Mesenchymal stem cell (in vitro differentiated cells and primary cell): ENCODE results near the gene MAPK8.

ENCODE experiments used
- DNase-seq: peaks from one replicate; pipeline ENCODE4 v3.0.0-alpha.2; 2013
- H2AFZ ChIP-seq: one replicate; pipeline ENCODE4 v1.6.1; 2013; ENCODE audit warnings: low read depth, mild to moderate bottlenecking, control low read depth, inconsistent platforms, low read length, moderate library complexity
- H2AK5ac ChIP-seq: 2 replicates; pipeline ENCODE4 v1.6.1; 2013; ENCODE audit warnings: low read length, moderate library complexity, mild to moderate bottlenecking, inconsistent platforms; ENCODE audit not compliant: severe bottlenecking
- H2BK120ac ChIP-seq: one replicate; pipeline ENCODE4 v1.6.1; 2013; ENCODE audit warnings: low read depth, mild to moderate bottlenecking, inconsistent platforms, low read length, moderate library complexity
- H2BK12ac ChIP-seq, 2 experiments: one replicate each; pipeline ENCODE4 v1.6.1; 2013; ENCODE audit warnings: inconsistent platforms in 2 of 2, low read length in 2 of 2, mild to moderate bottlenecking in 2 of 2, moderate library complexity in 2 of 2, control low read depth in 1 of 2
- H2BK15ac ChIP-seq: one replicate; pipeline ENCODE4 v1.6.1; 2013; ENCODE audit warnings: mild to moderate bottlenecking, low read depth, inconsistent platforms; ENCODE audit not compliant: poor library complexity, severe bottlenecking
- H2BK5ac ChIP-seq: 2 replicates; pipeline ENCODE4 v1.6.1; 2013; ENCODE audit warnings: low read depth, mild to moderate bottlenecking, low read length, control low read depth, inconsistent platforms; ENCODE audit not compliant: poor library complexity, severe bottlenecking
- H3K14ac ChIP-seq, 2 experiments: one replicate each; pipeline ENCODE4 v1.6.1; 2013; ENCODE audit warnings: inconsistent platforms in 2 of 2, low read length in 2 of 2, control low read depth in 1 of 2, mild to moderate bottlenecking in 1 of 2, moderate library complexity in 1 of 2
- H3K18ac ChIP-seq, 2 experiments: one replicate each; pipeline ENCODE4 v1.6.1; 2013; ENCODE audit warnings: inconsistent platforms in 2 of 2, low read length in 2 of 2, control low read depth in 1 of 2, low read depth in 1 of 2, mild to moderate bottlenecking in 1 of 2
- H3K23ac ChIP-seq, 2 experiments: one replicate each; pipeline ENCODE4 v1.6.1; 2013; ENCODE audit warnings: inconsistent platforms in 2 of 2, low read length in 2 of 2, mild to moderate bottlenecking in 2 of 2, moderate library complexity in 2 of 2, control low read depth in 1 of 2
- H3K27ac ChIP-seq: 2 replicates; pipeline ENCODE4 v1.5.1; 2013; ENCODE audit warnings: mild to moderate bottlenecking, moderate library complexity, low read length, control low read depth, inconsistent platforms; ENCODE audit not compliant: poor library complexity, severe bottlenecking
- H3K27me3 ChIP-seq, 2 experiments: 2 replicates each; pipeline versions ENCODE4 v1.6.1 to v1.7.0; 2013; ENCODE audit warnings: low read length in 2 of 2, mild to moderate bottlenecking in 2 of 2, moderate library complexity in 2 of 2, control low read depth in 1 of 2, inconsistent platforms in 1 of 2; ENCODE audit not compliant: control insufficient read depth in 1 of 2, insufficient read depth in 1 of 2
- H3K36me3 ChIP-seq, 2 experiments: 2 replicates each; pipeline versions ENCODE4 v1.6.1 to v1.7.0; 2013; ENCODE audit warnings: low read length in 2 of 2, control low read depth in 1 of 2, inconsistent platforms in 1 of 2, low read depth in 1 of 2, mild to moderate bottlenecking in 1 of 2; ENCODE audit not compliant: insufficient read depth in 2 of 2, control insufficient read depth in 1 of 2
- H3K4ac ChIP-seq, 2 experiments: one replicate each; pipeline ENCODE4 v1.6.1; 2013; ENCODE audit warnings: inconsistent platforms in 2 of 2, low read length in 2 of 2, mild to moderate bottlenecking in 2 of 2, moderate library complexity in 2 of 2, control low read depth in 1 of 2, low read depth in 1 of 2
- H3K4me1 ChIP-seq: 2 replicates; pipeline ENCODE4 v1.6.1; 2013; ENCODE audit warnings: low read depth, low read length, control low read depth; ENCODE audit not compliant: control insufficient read depth, insufficient read depth
- H3K4me2 ChIP-seq: 2 replicates; pipeline ENCODE4 v1.6.1; 2013; ENCODE audit warnings: low read length, mild to moderate bottlenecking, inconsistent platforms; ENCODE audit not compliant: poor library complexity, severe bottlenecking
- H3K4me3 ChIP-seq, 2 experiments: 2 replicates each; pipeline versions ENCODE4 v1.5.1 to v1.7.0; 2013; ENCODE audit warnings: low read length in 2 of 2, mild to moderate bottlenecking in 2 of 2, control low read depth in 1 of 2, low read depth in 1 of 2; ENCODE audit not compliant: insufficient read depth in 1 of 2
- H3K79me1 ChIP-seq: replicated peaks from 2 replicates; pipeline ENCODE4 v1.6.1; 2013; ENCODE audit warnings: mild to moderate bottlenecking, control low read depth, low read length, inconsistent platforms; ENCODE audit not compliant: poor library complexity, severe bottlenecking
- H3K9ac ChIP-seq: 2 replicates; pipeline ENCODE4 v1.7.0; 2013; ENCODE audit warnings: mild to moderate bottlenecking, low read length, moderate library complexity
- H3K9me3 ChIP-seq: 2 replicates; pipeline ENCODE4 v1.7.0; 2013; ENCODE audit warnings: mild to moderate bottlenecking, low read length; ENCODE audit not compliant: control insufficient read depth
- H4K8ac ChIP-seq: one replicate; pipeline ENCODE4 v1.6.1; 2013; ENCODE audit warnings: inconsistent platforms, mild to moderate bottlenecking, low read length, moderate library complexity
- H4K91ac ChIP-seq: one replicate; pipeline ENCODE4 v1.6.1; 2013; ENCODE audit warnings: mild to moderate bottlenecking, low read length, inconsistent platforms
- WGBS: methylation state at CpG from one replicate; pipeline ENCODE4 v1.1.7; 2013; ENCODE audit warnings: mixed read lengths; 5-methylcytosine and 5-hydroxymethylcytosine counted together

Gene MAPK8

GRCh38 chr10:48459270-48460150, 153.0 kb downstream of the MAPK8 start:
- Histone ChIP-seq H3K4me1 (peaks cover 26% of the 10 kb centered on the region), H3K9ac (no peak overlapping the region), H2BK5ac (no peak overlapping the region), H2AFZ (no peak overlapping the region), H2AK5ac (no peak overlapping the region), H3K27ac (no peak overlapping the region), H3K27me3 (no peaks in the 10 kb centered on the region), H3K4me3 (no peak overlapping the region), H4K91ac (peak overlapping the region; percentile 45), H2BK15ac (no peak overlapping the region), H3K4ac (no peak overlapping the region), H3K9me3 (no peaks in the 10 kb centered on the region), H3K14ac (no peak overlapping the region), H3K79me1 (peaks cover 4% of the 10 kb centered on the region), H2BK120ac (no peak overlapping the region), H3K23ac (no peak overlapping the region), H2BK12ac (no peak overlapping the region), H3K4me2 (no peak overlapping the region), H4K8ac (no peak overlapping the region), H3K18ac (no peak overlapping the region), H3K36me3 (peaks cover 14 to 51% of the 10 kb centered on the region in 2 experiments)
- 87% methylated on average over 23 of the region's 23 CpGs for WGBS
- no peak for DNase-seq

- WGBS, result 100% methylated on average over 1 of the region's 2 CpGs
- no peak overlapping the region for H2BK120ac ChIP-seq
- H3K9ac ChIP-seq, result no peak overlapping the region
- H3K27me3 ChIP-seq, result no peaks in the 10 kb centered on the region
- no peak overlapping the region for H4K91ac ChIP-seq
- DNase-seq, result no peak
- no peak overlapping the region for H3K27ac ChIP-seq
- no peak overlapping the region for H3K4me3 ChIP-seq
- H3K9me3 ChIP-seq, result no peaks in the 10 kb centered on the region
- H3K79me1 ChIP-seq, result peaks cover 7% of the 10 kb centered on the region
- H2BK12ac ChIP-seq, result no peak overlapping the region
- no peak overlapping the region for H2AFZ ChIP-seq
- H3K4me1 ChIP-seq, result peaks cover 23% of the 10 kb centered on the region
- no peak overlapping the region for H2BK5ac ChIP-seq
- H3K4me2 ChIP-seq, result no peak overlapping the region
- peaks cover 13 to 47% of the 10 kb centered on the region in 2 experiments for H3K36me3 ChIP-seq
- H3K23ac ChIP-seq, result no peak overlapping the region
- H4K8ac ChIP-seq, result no peak overlapping the region
- no peak overlapping the region for H2BK15ac ChIP-seq
- H3K14ac ChIP-seq, result no peak overlapping the region
- H3K4ac ChIP-seq, result no peak overlapping the region
- H3K18ac ChIP-seq, result no peak overlapping the region
- H2AK5ac ChIP-seq, result no peak overlapping the region
Observed at GRCh38 chr10:48460182-48460581, 153.7 kb downstream of the MAPK8 start.

- no peak overlapping the region for H3K23ac ChIP-seq
- peaks cover 0 to 8% of the 10 kb centered on the region in 2 experiments for H3K27me3 ChIP-seq
- no peak overlapping the region for H2BK15ac ChIP-seq
- 98% methylated on average over 11 of the region's 12 CpGs for WGBS
- H3K4ac ChIP-seq, result no peak overlapping the region
- peak overlapping the region in 1 of 2 experiments; percentile 48 for H3K18ac ChIP-seq
- H4K91ac ChIP-seq, result no peak overlapping the region
- H3K4me3 ChIP-seq, result no peak overlapping the region
- no peak overlapping the region for H2BK120ac ChIP-seq
- H3K9ac ChIP-seq, result no peak overlapping the region
- H3K4me2 ChIP-seq, result no peak overlapping the region
- H3K79me1 ChIP-seq, result peaks cover 11% of the 10 kb centered on the region
- no peak overlapping the region for H2BK12ac ChIP-seq
- no peak overlapping the region for H2BK5ac ChIP-seq
- no peak overlapping the region for H2AK5ac ChIP-seq
- no peak overlapping the region for H2AFZ ChIP-seq
- H3K36me3 ChIP-seq, result peaks cover 7 to 39% of the 10 kb centered on the region in 2 experiments
- H3K27ac ChIP-seq, result no peak overlapping the region
- DNase-seq, result no peak
- H3K9me3 ChIP-seq, result no peaks in the 10 kb centered on the region
- H3K4me1 ChIP-seq, result peaks cover 19% of the 10 kb centered on the region
- no peak overlapping the region for H4K8ac ChIP-seq
- H3K14ac ChIP-seq, result no peak overlapping the region
Observed at GRCh38 chr10:48461623-48462481, 155.4 kb downstream of the MAPK8 start.

- Histone ChIP-seq H3K4me1 (peaks cover 14% of the 10 kb centered on the region), H3K23ac (no peak overlapping the region), H3K36me3 (peaks cover 7 to 39% of the 10 kb centered on the region in 2 experiments), H4K8ac (no peak overlapping the region), H3K27ac (no peak overlapping the region), H4K91ac (no peak overlapping the region), H2BK15ac (no peak overlapping the region), H3K9ac (no peak overlapping the region), H3K14ac (no peak overlapping the region), H3K9me3 (no peaks in the 10 kb centered on the region), H3K79me1 (peaks cover 8% of the 10 kb centered on the region), H3K27me3 (peaks cover 0 to 10% of the 10 kb centered on the region in 2 experiments), H3K4ac (no peak overlapping the region), H3K18ac (no peak overlapping the region), H2BK5ac (no peak overlapping the region), H3K4me3 (no peak overlapping the region), H2BK120ac (no peak overlapping the region), H2AK5ac (no peak overlapping the region), H2AFZ (no peak overlapping the region), H3K4me2 (no peak overlapping the region), H2BK12ac (no peak overlapping the region)
- 93% methylated on average over 5 of the region's 5 CpGs for WGBS
- no peak for DNase-seq
Observed at GRCh38 chr10:48462482-48463020, 156.1 kb downstream of the MAPK8 start.
